GM19025 (cell line): Measurements from ENCODE around the gene KDM3B.
A peak's percentile ranks its signal among the peaks of the same experiment; 100 is the strongest.

Source experiments
- ATAC-seq: cut with Tn5 transposase; IDR thresholded peaks from one replicate; pipeline ENCODE4 v1.9.1; 2021; ENCODE audit warnings: mild to moderate bottlenecking, low read depth, moderate library complexity; ENCODE audit not compliant: unreplicated experiment

The KDM3B gene

DNA sequence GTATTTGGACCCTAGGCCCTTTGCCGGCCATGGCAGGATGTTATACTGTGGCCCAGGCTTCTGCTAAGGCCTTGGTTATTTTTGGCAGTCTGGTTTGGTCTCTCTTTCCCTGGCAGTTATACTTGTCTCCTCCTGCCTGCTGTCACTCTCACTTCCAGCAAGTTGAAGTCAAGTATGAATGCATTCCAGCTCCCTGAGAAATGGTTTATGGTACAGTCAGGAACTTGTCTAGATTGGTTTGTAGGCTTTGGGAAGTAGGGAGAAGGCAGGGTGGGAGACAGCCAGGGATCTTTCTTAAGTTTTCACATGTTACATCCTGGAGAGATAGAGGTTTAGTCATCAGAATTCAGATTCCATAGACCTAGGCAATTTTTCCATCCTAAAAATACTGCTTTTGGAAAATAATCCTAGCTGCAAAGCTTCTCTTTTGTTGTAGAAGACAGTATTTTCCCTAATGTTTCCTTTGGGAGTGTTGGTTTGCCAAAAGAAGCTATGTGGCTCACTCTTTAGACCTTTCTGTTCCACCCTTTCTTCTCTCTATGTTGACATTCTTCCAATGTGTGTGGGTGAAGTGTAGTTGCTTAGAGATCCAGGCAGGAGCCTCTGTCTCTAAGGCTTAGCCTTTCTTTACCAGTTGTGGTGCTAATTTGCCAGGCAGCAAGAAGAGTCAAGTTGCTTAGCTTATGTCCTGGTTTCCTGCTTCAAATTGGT, 2.5 kb upstream of the KDM3B start:
- ATAC-seq = no peak

DNA sequence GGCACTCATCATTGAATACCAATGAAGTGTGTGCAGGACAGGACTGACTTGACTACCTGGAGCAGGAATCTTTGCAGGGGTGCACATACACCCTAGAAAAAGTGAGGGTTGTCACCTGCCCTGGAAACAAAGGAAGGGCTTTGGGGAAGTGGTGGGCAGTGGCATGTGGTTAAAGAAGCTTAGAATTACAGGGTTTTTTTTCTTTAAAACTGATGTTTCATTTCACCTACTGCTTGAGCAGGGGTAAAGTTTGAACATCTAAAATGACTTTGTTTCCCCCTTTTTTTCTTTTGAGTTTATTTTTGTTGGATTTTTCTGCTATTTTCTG, 2.0 kb upstream of the KDM3B start:
- ATAC-seq = no peak

DNA sequence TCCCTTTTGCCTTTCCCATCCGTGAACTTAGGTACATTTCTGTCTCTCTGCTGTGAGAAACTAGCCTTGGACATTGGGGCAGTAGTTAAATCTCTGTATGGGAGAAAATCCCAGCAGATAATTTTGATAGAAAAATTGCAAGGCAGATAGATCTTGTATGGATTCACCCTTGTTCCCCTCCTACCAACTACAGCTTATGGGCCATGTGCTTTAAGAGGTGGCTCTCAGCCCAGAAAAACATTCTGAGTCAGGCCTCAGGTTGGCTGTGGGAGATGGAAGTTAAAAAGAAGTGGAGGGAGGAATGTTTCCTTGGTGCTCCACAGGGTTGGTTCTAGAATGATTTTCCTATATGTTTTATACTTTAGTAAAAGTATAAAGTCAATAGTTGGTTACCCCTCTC, 1.4 kb upstream of the KDM3B start:
- ATAC-seq = no peak

DNA sequence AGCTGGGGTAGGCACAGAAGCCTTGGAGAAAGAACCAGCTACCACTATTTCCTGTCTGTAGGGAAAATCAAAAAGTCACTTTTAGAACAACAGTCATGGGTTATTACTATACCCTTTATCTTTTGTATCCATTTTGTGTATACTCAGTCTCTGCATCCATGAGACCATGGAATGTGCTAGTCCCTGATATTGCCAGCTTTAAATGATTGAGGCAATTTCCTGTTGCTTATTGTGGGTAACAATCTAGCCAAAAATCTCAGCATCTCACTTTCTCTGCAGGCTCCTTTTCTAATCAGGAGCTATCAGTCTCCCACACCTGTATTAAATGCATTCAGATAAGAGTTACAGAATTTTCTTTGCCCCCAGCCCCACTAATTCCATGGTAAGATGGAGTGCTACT, 968 bp upstream of the KDM3B start:
- no peak for ATAC-seq

DNA sequence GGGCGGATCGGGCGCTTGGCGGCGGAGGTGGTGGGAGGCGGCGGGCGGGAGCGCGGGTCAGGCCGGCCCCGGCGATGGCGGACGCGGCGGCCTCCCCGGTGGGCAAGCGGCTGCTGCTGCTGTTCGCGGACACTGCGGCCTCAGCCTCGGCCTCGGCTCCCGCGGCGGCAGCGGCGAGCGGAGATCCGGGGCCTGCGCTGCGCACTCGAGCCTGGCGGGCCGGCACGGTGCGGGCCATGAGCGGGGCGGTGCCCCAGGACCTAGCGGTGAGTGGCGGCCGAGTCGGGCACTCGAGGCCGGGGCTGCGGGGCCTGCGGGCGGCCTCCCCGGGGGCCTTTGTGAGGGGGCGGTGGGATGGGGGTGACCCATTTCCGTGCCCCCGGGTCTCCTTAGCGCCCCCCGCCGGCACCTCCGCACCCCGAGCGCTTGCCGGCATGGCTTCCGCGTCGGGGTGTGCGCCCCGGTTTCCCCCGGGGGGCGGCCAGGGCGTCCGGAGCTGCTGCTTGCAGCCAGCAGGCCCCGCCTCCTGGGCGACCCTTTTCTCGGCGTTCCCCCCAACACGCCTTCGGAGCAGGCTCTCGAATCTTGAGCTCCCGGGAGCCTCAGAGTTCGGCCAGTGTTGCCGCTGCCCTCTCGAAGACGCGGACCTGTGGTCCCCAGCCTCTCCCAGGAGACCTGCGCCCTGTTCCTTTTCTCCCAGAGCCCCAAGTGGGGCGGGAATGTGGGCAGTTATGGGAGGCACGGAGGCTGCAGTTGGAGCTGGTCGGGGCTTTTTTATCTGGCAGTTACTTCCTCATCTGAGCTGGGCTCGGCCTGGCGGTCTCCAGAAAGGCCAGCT, 456 bp downstream of the KDM3B start:
- ATAC-seq = peak; percentile 33

DNA sequence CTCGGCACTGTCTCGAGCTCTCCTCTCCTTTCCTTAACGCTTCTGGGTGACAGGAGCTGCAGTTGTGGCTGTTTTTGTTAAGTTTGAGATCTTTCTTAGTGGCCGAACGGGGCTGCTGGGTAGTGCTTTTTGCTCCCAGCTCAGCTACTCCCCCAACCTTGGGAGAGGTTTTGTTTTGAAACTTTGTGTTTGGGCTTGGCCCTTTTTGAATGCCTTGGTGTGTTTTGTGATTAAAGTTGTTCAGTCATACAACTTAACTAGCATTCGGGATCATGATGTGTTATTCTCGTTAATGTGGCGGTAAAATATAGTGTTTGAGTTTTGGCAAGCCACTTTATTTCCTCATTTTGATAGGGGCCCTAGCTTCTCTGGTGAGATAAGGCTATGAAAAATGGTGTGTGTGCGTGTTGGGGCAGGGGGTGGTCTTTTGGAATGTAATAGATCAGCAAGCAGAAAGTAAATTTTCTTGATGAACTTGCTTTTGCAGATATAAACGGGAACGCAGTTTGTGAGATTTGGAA, 1.1 kb downstream of the KDM3B start:
- no peak for ATAC-seq

DNA sequence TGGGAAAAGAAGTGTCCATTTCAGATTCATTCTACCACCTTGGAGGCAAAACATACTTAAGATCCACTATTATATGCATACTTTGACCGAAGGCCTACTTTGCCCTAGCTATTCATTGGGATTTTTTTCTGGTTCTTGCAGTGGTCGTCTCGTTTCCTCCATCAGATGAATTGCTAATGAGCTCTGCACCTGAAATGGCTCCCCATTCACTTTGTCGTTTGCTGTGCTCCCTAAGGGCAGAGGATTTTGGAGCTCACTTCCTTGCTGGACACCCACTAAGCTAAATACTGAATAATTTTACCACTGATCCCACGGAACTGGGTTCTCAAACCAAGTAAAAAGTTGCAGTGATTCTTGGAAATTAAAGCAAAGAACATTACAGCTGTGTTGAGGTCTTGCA, 1.9 kb downstream of the KDM3B start:
- no peak for ATAC-seq

DNA sequence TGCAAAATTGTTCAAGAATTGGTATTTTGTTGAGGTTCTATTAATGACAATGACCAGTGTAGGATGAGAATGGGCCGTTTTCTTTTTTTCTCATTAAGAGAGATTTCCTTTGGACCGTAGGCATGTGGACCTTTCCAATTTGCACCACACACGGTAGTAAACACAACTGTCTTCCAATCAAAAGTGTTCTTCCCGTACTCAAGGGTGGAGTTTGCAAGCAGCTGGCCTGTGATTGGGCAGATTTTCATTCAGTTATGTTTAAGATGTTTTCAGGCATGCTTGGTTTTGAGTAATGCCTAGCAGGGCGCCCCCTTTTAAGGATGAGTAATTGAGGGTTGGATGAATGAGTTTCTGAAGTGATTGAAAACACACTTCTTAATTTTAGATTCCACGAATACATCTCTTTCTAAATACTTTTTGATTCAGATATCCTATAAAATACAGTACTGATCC, 2.5 kb downstream of the KDM3B start:
- peak; percentile 28 for ATAC-seq

DNA sequence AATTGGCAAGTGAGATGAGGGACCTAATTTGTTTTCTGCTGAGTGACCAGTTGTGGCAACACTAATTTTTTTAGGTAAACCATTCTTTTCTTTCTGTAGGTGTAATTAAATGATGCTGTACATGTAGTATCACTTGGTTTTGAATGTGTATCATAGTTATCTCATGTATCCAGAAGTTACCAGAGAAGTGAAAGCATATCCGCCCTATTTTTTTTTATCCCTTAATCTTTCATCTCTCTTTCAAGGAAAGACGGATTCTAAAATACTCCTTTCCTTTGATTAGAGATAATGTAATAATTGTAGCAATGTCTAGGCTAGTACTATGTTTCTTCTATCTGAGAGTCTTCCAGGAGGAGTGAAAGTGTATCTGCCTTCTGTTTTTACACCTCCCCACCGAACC, 7.1 kb downstream of the KDM3B start:
- ATAC-seq = no peak

DNA sequence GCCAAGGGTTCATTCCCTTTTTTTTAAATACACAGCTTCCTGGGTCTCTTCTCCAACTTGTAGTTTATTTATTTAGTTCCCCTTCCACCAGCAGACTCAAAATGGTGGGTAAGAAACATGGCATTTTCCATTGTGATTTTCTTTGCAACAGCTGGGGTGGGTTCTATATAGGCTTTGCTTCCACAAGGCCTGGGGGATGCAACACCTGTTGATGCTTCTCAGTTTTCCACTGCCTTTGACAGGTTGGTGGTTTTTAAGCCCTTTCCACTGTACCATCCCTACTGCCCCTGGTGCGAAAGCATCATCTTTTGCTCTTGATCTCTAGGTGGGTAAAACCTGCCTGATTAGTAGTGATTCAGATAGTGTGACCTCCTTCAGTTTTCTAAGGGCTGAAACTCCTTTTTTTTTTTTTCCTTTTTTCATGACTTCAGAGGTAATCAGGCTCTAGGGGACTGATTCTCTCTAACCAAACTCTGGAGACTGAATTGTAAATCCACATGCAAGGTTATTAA, 8.5 kb downstream of the KDM3B start:
- no peak for ATAC-seq

DNA sequence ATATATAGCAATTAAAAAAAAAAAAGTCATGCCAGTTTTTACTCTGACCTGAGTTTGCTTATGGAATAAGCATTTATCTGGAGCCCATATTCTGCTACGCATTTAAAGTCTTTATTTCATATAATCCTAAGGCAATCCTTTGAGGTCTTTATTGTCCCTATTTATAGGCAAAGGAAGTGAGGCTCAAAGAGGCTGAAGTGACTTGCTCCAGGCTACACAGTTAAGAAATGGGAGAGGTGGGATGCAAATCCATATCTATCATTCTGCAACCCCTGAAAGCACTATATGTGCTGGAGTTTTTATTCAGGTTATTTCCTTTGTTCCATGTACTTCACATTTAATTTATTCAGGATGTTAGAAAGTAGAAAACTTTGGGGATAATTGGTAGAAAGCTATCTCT, 12.1 kb downstream of the KDM3B start:
- no peak for ATAC-seq

DNA sequence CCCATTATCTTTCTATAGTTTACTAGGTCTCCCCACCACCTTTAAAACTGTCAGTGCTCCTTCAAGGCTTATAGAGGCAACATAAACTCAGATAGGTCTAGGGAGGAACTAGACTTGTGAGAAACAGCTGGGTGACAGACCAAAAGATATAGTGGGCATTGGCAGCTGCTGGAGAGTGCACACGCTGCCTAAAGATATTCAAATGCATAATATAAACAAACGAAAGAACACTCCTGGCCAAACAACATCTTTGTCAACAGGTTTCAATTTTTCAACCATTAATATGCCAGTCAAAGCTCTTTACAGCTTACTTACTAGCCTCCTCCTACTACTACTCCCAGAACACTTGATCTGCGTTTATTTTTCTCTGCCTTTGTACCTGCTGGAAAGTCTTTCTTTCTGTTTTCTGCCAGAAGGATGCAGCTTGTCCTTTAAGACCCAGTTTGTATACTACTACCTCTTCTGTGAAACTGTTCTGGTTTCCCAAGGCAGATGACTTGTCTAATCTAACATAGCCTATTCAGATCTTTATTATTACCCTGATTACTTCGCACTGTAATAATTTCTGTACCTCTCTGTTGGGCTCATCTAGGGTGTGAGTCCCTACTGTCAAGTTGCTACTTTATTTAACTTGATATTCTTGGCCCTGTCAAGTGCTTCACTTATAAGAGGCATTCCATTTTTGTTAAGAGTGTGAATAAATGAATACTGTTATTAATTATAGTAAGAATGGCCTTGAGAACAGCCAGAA, 14.3 kb downstream of the KDM3B start:
- no peak for ATAC-seq

DNA sequence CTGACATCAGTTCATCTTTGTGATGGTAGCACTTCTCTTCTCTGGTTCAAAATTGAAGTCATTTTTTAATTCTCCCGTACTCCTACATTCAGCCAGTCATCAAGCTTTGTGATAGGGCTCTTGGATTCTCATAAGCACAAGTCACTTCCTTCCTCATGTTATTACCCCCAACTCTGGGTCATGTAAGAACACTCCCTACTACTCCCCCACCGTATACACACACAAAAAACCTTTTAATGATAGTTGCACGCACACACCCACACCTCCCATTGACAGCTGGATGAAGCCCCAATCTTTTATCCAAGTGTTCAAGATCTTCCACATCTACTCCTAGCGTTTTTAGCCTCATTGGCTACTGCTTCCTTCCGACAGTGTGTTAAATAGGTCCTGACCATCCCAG, 16.8 kb downstream of the KDM3B start:
- no peak for ATAC-seq

DNA sequence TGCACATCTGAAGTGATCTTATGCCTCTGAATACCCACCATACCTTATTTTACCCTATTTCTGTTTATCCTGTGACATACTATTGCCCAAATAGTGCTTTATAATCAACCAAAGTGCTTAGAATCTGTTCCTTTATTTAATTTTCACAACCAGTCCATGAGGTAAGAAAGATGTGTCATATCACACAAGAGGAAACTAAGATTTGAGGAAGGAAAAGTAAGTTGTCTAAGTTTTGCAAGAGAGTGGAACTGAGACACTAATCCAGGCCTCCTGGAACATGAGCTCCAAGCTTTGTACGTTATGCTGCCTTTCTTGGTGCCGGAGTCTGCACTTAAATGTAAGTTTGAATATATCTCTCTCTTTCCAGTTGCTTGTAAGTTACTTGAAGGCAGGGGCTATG, 17.2 kb downstream of the KDM3B start:
- ATAC-seq = no peak

DNA sequence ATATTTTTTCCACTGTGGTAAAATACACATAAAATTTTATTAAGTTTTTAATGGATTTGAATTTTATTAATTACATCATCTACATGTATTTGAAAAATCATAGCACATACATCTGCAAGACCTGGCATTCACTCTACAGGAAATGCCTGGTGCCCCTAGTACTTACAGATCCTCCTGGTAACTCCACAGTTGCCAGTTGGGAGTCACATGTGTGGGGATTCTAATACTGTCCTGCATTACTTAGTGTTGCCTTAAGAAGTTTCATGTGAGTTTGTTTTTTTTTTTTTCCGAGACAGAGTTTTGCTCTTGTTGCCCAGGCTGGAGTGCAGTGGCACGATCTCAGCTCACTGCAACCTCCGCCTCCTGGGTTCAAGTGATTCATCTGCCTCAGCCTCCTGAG, 18.1 kb downstream of the KDM3B start:
- no peak for ATAC-seq

DNA sequence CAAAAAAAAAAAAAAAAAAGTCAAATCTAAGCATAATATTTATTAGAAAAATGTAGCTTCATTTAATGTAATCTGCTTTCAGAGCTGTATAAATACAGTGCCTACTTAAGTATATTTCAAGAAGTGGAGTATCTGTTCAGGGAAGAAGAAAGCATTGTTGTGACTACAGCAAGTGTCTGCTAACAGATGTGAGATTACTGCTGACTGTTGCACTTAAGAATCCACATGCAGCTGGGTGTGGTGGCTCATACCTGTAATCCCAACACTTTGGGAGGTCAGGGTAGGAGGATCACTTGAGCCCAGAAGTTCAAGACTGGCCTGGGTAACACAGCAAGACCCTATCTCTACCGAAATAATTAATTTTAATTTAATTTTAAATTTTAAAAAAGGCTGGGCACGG, 19.0 kb downstream of the KDM3B start:
- ATAC-seq = no peak

DNA sequence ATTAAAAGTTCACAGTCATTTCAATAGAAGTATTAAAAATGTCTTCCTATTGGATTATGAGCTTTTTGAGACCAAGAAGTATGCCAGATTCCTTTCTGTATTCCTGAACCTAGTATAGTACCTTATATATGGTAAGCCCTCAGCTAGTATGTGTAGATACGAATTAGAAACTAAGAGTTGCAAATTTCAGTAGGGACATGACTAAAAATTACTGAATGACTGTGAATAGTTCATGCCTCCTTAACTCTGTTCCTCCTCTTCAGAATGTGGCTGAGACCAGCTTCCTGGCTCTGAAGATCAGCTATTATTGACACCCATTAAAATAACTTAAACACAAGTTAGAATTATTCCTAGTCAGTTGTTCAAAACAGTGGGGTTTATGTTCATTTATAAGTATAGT, 19.7 kb downstream of the KDM3B start:
- ATAC-seq = no peak

DNA sequence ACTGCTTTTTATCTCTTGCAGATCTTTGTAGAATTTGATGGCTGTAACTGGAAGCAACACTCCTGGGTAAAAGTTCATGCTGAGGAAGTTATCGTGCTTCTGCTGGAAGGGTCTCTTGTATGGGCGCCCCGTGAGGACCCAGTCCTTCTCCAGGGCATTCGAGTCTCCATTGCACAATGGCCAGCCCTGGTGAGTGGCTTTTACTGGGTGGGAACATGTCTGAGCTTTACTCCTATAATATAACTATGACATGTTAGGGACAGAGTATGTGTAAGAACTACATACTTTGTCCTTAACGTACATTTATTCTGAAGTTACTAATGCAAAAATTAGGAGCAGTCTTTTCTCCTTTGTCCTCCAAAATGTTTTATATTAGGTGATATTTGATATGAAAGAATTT, 20.2 kb downstream of the KDM3B start:
- ATAC-seq = no peak

DNA sequence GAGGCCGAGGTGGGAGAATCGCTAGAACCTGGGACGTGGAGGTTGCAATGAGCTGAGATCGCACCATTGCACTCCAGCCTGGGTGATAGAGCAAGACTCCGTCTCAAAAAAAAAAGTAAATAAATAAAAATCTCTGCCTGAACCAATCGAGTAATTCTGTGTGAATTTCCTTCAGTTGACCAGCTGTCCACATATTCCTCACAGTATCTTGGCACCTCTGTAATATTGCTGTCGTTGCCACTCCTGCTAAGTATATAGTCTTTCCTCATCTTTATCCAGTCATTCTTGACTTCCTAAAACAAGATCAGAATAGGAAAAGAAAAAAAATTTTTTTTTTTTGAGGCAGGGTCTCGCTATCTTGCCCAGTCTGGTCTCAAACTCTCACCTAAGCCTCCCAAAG, 29.9 kb downstream of the KDM3B start:
- no peak for ATAC-seq

DNA sequence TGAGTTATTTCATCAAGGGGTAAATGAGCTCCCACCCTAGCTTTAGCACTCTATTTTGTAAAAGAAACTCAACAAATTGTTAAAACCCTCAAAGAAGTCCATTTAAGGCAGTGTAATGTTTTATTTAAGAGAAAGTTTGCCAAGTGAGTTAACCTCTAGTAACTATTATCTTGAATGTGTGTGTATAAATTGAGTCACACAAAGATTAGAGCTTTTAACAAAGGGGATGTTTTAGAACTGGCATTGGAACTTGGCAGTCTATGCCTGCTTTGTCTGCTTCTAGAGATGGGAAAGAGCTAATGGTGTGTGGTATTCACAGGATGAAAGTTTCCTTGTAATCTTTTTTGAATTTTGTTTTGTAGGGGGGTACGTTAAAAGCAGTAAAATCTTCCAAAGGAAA, 33.2 kb downstream of the KDM3B start:
- ATAC-seq = no peak

DNA sequence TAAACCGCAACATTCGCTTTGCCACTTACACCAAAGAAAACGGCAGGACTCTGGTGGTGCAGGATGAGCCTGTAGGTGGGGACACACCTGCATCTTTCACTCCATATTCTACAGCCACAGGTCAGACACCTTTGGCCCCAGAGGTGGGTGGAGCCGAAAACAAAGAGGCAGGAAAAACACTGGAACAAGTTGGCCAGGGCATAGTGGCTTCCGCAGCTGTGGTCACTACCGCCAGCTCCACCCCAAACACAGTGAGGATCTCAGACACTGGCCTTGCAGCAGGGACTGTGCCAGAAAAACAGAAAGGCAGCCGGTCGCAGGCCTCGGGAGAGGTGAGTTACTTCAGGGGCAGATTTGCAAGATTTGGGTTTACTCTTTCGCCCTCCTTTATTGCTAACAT, 33.8 kb downstream of the KDM3B start:
- ATAC-seq = no peak
